LNCaP clone FGC (cell line): ENCODE measurements around the gene MAPK14.

Experiments
- DNase-seq: peaks from one replicate; pipeline ENCODE4 v3.0.0-alpha.2; 2011; ENCODE audit warnings: low read depth
- H3K4me3 ChIP-seq: 2 replicates; pipeline ENCODE4 v1.5.1; 2011; ENCODE audit warnings: mild to moderate bottlenecking, low read depth, low read length, control low read depth
- CTCF ChIP-seq: IDR thresholded peaks from 2 replicates; pipeline ENCODE4 v1.5.1; 2012; ENCODE audit warnings: mild to moderate bottlenecking; ENCODE audit not compliant: control insufficient read depth, insufficient read depth; ENCODE audit errors: extremely low read depth

Gene MAPK14

DNA sequence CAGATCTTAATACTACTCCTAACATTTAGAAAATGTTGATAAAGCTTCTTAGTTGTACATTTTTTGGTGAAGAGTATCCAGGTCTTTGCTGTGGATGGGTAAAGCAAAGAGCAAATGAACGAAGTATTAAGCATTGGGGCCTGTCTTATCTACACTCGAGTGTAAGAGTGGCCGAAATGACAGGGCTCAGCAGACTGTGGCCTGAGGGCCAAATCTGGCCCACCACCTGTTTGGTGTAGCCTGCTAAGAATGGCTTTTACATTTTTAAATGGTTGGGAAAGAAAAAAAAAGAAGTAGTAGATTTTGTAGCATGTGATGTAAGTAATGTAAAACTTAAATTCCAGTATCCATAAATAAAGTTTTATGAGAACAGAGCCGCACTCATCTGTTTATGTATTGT lies 83.3 kb downstream of the MAPK14 start:
- TF ChIP-seq CTCF = no peak
- no peak for DNase-seq
- H3K4me3 ChIP-seq = no peak overlapping the region

GRCh38 chr6:36111526-36111925 lies 83.9 kb downstream of the MAPK14 start:
- H3K4me3 ChIP-seq = no peak overlapping the region
- TF ChIP-seq CTCF = no peak
- DNase-seq = no peak

DNA sequence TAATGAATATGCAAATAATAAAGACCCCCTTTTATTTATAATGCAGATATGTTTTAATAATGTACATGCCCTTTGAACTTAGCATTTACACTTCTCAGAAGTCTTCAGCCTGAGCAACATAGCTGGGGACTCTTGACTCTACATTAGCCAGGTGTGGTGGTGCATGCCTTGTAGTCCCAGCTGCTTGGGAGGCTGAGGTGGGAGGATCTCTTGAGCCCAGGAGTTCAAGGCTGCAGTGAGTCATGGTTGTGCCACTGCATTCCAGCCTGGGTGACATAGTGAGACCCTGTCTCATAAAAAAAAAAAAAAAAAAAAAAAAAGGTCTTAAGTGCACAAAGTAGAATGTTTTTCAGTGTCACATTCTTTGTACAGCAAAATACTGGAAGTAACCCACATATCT lies 85.4 kb downstream of the MAPK14 start:
- no peak for TF ChIP-seq CTCF
- DNase-seq = no peak
- no peak overlapping the region for H3K4me3 ChIP-seq

DNA sequence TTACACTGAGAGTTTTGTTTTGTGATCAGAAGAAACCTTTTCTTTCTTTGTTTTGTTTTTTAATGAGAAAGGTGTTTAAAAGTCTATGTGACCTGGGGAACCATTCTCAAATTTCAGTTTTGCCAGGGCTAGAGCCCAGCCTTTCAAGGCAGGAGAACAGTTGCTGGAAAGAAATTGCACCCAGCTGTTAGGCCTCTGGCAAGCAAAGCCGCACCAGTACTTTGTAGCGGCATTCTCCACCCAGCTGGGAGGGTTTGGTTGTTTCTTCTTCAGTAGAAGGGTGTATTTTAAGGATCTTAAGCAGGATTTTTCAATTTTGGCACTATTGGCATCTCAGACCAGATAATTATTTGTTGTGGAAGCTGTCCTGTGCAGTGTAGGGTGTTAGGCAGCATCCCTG lies 86.1 kb downstream of the MAPK14 start:
- DNase-seq = no peak
- TF ChIP-seq CTCF = no peak
- H3K4me3 ChIP-seq = no peak overlapping the region

- H3K4me3 ChIP-seq = no peak overlapping the region
- DNase-seq = no peak
- no peak for TF ChIP-seq CTCF
These were observed 87.3 kb downstream of the MAPK14 start for GRCh38 chr6:36114798-36115408.

GRCh38 chr6:36115412-36115811 lies 87.8 kb downstream of the MAPK14 start:
- no peak for DNase-seq
- no peak overlapping the region for H3K4me3 ChIP-seq
- no peak for TF ChIP-seq CTCF
